GM12892 (cell line): ENCODE measurements around the gene C21orf91.

ENCODE experiments used
- POLR2A ChIP-seq: IDR thresholded peaks from 2 replicates; pipeline ENCODE4 v1.6.1; 2011; ENCODE audit warnings: low read depth, low read length, control low read depth
- TAF1 ChIP-seq: IDR thresholded peaks from 2 replicates; pipeline ENCODE4 v1.6.1; 2011; ENCODE audit warnings: low read depth, mild to moderate bottlenecking, control low read depth, low read length, borderline replicate concordance

DNA sequence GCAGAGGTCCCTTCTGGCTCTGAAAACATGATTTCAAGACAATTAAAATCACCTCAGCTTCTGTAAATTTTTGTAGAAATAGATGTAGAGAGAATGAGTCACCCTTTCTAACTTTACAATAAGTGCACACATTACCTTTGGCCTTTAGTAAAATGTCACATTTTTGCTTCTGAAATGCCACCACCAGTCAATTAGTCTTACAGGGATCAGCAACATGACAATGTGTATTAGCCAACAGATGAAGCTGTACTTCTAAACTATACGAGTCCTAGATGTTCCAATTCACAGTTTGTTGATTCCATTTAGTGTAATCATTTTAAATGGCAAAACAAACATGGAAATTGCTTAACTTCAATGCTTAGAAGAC, 23.1 kb downstream of the C21orf91 start:
- no peak for TF ChIP-seq POLR2A
- no peak for TF ChIP-seq TAF1
